Lower lobe of right lung (tissue), 2 donors: Measurements from ENCODE around the gene CCNY. TPM values are rescaled to one million over a fixed set of nuclear protein-coding genes. Genes with fewer than 3 reads are reported as not detected.

ENCODE experiments used
- ATAC-seq, 2 donors: fragments of 200-7000 bp; cut with Tn5 transposase; one replicate each; pipeline ENCODE4 v1.9.1; 2020 to 2022; ENCODE audit warnings: mild to moderate bottlenecking in 2 of 2, moderate library complexity in 2 of 2
- DNase-seq: peaks from one replicate; pipeline ENCODE4 v3.0.0-alpha.2; 2020
- H3K27ac ChIP-seq: fragments of 200-600 bp; one replicate; pipeline ENCODE4 v1.8.0; 2022
- H3K27me3 ChIP-seq: fragments of 200-600 bp; one replicate; pipeline ENCODE4 v1.8.0; 2022; ENCODE audit warnings: low read depth
- H3K36me3 ChIP-seq: fragments of 200-600 bp; one replicate; pipeline ENCODE4 v1.8.0; 2022; ENCODE audit warnings: mild to moderate bottlenecking
- H3K4me1 ChIP-seq: fragments of 200-600 bp; one replicate; pipeline ENCODE4 v1.8.0; 2022
- H3K4me3 ChIP-seq: fragments of 200-600 bp; one replicate; pipeline ENCODE4 v1.8.0; 2022; ENCODE audit warnings: mild to moderate bottlenecking
- H3K9me3 ChIP-seq: fragments of 200-600 bp; one replicate; pipeline ENCODE4 v1.8.0; 2022
- intact Hi-C: fragments of 100-400 bp; cut with DNase I; formaldehyde crosslinking; loops from one replicate; pipeline ENCODE4 v1.11.0; 2022
- total RNA-seq: library from RNA; stranded (reverse); fragmentation: NEBNext Ultra II Directional; extraction: Animal tissue kit (Norgen Biotek cat#: 25700); gene quantifications from one replicate; pipeline ENCODE4 v1.2.1, GENCODE V29; 2021
- TF ChIP-seq, protein P1 (sequence below): fragments of 200-600 bp; IDR thresholded peaks from one replicate; pipeline ENCODE4 v1.8.0; 2022; ENCODE audit warnings: antibody characterized with exemption, mild to moderate bottlenecking
- donor health status: DM: no; HTN: yes; CAD: no; lungs with severe emphysema.

The CCNY gene
- total RNA-seq, 1 donor from 2014 or later: 64.5 TPM

- Histone ChIP-seq H3K36me3 (peaks cover 15% of the 10 kb centered on the region), H3K4me1 (no peaks in the 10 kb centered on the region), H3K27me3 (no peaks in the 10 kb centered on the region), H3K4me3 (no peak overlapping the region), H3K27ac (no peak overlapping the region), H3K9me3 (no peaks in the 10 kb centered on the region)
- ATAC-seq (no peak), DNase-seq (no peak)
- TF ChIP-seq, protein P1, sequence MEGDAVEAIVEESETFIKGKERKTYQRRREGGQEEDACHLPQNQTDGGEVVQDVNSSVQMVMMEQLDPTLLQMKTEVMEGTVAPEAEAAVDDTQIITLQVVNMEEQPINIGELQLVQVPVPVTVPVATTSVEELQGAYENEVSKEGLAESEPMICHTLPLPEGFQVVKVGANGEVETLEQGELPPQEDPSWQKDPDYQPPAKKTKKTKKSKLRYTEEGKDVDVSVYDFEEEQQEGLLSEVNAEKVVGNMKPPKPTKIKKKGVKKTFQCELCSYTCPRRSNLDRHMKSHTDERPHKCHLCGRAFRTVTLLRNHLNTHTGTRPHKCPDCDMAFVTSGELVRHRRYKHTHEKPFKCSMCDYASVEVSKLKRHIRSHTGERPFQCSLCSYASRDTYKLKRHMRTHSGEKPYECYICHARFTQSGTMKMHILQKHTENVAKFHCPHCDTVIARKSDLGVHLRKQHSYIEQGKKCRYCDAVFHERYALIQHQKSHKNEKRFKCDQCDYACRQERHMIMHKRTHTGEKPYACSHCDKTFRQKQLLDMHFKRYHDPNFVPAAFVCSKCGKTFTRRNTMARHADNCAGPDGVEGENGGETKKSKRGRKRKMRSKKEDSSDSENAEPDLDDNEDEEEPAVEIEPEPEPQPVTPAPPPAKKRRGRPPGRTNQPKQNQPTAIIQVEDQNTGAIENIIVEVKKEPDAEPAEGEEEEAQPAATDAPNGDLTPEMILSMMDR: no peak
- intact Hi-C loops: no loop called here
Observed at GRCh38 chr10:35542303-35542702, 206.0 kb downstream of the CCNY start.

DNA sequence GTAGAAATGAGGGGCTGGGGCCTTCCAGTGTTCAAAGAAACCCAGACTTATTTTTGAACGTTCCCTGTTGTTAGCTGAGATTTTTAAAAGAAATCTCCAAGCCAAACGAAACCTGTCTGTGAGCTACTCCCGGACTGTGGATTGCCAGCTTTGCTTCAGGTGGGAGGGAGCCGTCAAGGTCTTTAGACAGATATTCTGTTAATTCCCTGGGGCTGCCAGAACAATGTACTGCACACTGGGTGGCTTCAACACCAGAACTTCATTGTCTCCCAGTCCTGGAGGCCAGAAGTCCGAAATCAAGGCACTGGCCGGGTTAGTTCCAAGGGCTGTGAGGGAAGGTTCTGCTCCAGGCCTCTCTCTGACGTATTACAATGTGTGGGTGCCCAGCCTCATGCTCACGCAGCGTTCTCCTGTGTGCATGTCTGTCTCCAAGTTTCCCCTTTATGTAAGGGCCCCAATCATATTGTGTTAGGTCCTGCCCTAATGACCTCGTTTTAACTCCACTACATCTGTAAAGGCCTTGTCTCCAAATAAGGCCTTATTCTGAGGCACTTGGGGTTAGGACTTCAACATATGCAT, 208.9 kb downstream of the CCNY start:
- Histone ChIP-seq H3K27ac (no peak overlapping the region), H3K4me3 (no peak overlapping the region), H3K36me3 (peaks cover 21% of the 10 kb centered on the region), H3K27me3 (no peaks in the 10 kb centered on the region), H3K4me1 (no peaks in the 10 kb centered on the region), H3K9me3 (no peaks in the 10 kb centered on the region)
- intact Hi-C loops: no loop called here
- ATAC-seq (no peak), DNase-seq (no peak)
- TF ChIP-seq, protein P1: no peak

DNA sequence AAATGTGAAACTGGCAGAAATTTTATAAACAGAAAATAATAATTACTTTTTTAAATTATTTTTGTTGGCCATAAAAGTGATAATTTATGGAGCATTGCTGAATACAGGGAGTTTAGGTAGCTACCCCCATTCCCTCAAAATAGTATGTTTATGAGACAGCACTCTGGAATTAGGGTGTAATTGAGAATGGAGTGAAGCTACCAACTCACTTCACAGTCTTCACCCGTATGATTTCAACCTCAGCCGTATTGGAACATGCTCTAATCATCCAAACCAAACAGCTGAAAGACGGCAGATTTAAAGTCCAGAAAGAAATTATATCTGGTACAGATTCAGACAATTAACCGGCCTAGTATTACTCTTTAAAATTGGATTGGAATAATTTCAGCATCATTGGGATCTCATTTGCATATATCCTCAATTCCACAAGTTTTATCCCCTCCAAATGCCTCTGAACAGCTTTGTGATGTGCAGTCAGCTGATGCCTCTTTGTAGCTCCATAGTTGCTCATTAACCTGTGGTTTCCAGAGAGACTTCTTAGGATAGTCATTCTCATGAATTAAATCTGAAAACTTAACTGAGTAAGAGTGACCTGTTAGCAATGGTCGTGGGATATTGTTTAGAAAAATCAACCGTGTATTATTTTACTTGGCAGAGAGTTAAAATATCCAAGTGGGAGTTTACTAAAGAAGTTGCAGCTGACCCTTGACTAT, 209.7 kb downstream of the CCNY start:
- TF ChIP-seq, protein P1: no peak
- H3K27me3 ChIP-seq: no peaks in the 10 kb centered on the region
- no peaks in the 10 kb centered on the region for H3K4me1 ChIP-seq
- H3K9me3 ChIP-seq: no peaks in the 10 kb centered on the region
- peaks cover 21% of the 10 kb centered on the region for H3K36me3 ChIP-seq
- H3K4me3 ChIP-seq: no peak overlapping the region
- DNase-seq (no peak), ATAC-seq (no peak)
- intact Hi-C loops: no loop called here
- H3K27ac ChIP-seq: no peak overlapping the region

DNA sequence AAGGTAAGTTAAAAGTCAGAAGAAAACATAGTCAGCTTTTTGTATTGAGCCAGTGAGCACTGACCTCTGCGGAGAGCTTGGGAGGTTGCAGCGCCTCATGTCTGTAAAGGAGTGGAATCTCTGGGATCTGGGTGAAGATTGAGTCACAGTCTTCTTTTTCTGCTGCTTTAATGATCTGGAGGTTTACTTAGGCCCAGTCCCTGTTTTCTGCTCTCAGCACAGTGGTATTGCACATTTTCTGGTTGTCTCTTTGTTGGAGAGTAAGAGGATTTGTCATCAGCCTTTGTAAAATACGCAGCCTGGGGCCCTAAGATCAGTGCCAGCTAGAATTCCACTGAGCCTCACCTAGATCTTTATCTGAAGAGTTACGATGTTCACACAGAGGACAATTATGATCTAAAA, 210.5 kb downstream of the CCNY start:
- H3K36me3 ChIP-seq: peaks cover 21% of the 10 kb centered on the region
- intact Hi-C loops: no loop called here
- H3K4me1 ChIP-seq: no peaks in the 10 kb centered on the region
- no peaks in the 10 kb centered on the region for H3K9me3 ChIP-seq
- H3K4me3 ChIP-seq: no peak overlapping the region
- H3K27me3 ChIP-seq: no peaks in the 10 kb centered on the region
- no peak overlapping the region for H3K27ac ChIP-seq
- TF ChIP-seq, protein P1: no peak
- DNase-seq (no peak), ATAC-seq (peak in 1 of 2 donors; percentile 53)

DNA sequence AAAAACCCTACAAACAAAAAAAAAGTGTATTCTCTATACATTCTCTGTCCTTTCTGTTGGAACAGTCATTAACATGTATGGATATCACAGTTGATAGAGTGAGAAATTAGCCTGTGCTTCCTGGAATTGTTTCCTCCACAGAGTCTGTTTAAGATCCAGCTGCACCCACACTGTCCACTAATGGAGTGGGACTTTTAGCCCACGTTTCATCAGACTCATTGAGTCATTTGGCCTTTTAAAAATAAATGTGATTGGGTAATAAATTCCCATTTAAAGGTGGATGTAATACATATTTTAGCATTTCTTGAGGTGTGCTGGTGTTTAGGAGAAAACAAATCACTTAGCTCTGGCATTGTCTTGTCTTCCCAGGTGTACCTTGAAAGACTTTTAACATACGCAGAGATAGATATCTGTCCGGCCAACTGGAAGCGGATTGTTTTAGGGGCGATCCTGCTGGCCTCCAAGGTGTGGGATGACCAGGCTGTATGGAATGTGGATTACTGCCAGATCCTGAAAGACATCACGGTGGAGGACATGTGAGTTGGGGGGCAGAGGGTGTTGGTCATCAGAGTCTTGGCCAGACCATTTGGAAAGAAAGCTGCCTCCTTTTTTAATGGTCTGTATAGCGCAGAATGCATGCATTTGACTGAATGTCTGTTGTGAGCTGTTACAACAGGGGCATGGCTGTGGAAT, 216.5 kb downstream of the CCNY start:
- ATAC-seq (no peak), DNase-seq (no peak)
- Histone ChIP-seq H3K4me1 (no peaks in the 10 kb centered on the region), H3K4me3 (no peak overlapping the region), H3K36me3 (peaks cover 27% of the 10 kb centered on the region), H3K9me3 (no peaks in the 10 kb centered on the region), H3K27me3 (no peaks in the 10 kb centered on the region), H3K27ac (no peak overlapping the region)
- intact Hi-C loops: no loop called here
- TF ChIP-seq, protein P1: no peak
